ENCODE data around the gene EPB41L4B. TPM values are rescaled to one million over a fixed set of nuclear protein-coding genes. Genes with fewer than 3 reads are reported as not detected.
A peak's percentile ranks its signal among the peaks of the same experiment; 100 is the strongest.

The EPB41L4B gene
- total and polyA plus RNA-seq, 2 of the 13 experiments (the other 11 are each of a cell fraction or from before 2014, with no cell fraction given): 17.6 to 22.1 TPM

GRCh38 chr9:109277451-109277850 is 43.4 kb downstream of the EPB41L4B start (continued):
- TF ChIP-seq ZFAT (CRISPR knock-in tag; conservative IDR thresholded peaks at IDR 0.05): no peak
- 0 out of 2 replicates have a peak, but pooled peaks have one; percentile 11 for TF ChIP-seq ZNF768 (CRISPR knock-in tag; IDR thresholded peaks at IDR 0.05)
- TF ChIP-seq IKZF5 (CRISPR knock-in tag; IDR thresholded peaks at IDR 0.05): no peak
- no peak for TF ChIP-seq ZNF703 (CRISPR knock-in tag; IDR thresholded peaks at IDR 0.05; ENCODE audit: borderline replicate concordance)
- TF ChIP-seq TBX2 (CRISPR knock-in tag; IDR thresholded peaks at IDR 0.05; ENCODE audit: borderline replicate concordance): no peak; the same call in 1 of the 2 replicates
- no peak for TF ChIP-seq AGO2 (optimal IDR thresholded peaks at IDR 0.05; ENCODE audit: low read depth, low read length)
- no peak for TF ChIP-seq ZNF674 (CRISPR knock-in tag; IDR thresholded peaks at IDR 0.05; ENCODE audit: low read depth)
- peak; percentile 21; the same call in 1 of the 2 replicates for TF ChIP-seq ZNF232 (CRISPR knock-in tag; IDR thresholded peaks at IDR 0.05; ENCODE audit: borderline replicate concordance)
- TF ChIP-seq ZHX1 (CRISPR knock-in tag; IDR thresholded peaks at IDR 0.05; ENCODE audit: low read depth): no peak
- TF ChIP-seq SNAPC5 (CRISPR knock-in tag; IDR thresholded peaks at IDR 0.05; ENCODE audit: borderline replicate concordance): no peak
- TF ChIP-seq SNAPC4 (CRISPR knock-in tag; IDR thresholded peaks at IDR 0.05): no peak
- no peak for TF ChIP-seq AHDC1 (CRISPR knock-in tag; IDR thresholded peaks at IDR 0.05; ENCODE audit: borderline replicate concordance)
- TF ChIP-seq SCMH1 (CRISPR knock-in tag; IDR thresholded peaks at IDR 0.05; ENCODE audit: borderline replicate concordance): no peak
- no peak for TF ChIP-seq GLI4 (CRISPR knock-in tag; IDR thresholded peaks at IDR 0.05; ENCODE audit: borderline replicate concordance)

Measured in HepG2 (cell line).